BE2C (cell line): ENCODE results near the gene ARL6IP1.
"Not testable (repeated sequence)": the region's sequence is repeated elsewhere in the genome, so short reads cannot be mapped to it uniquely, and the experiment has no call there.

Experiments used
- DNase-seq: peaks from one replicate; pipeline ENCODE4 v3.0.0-alpha.2; 2020
- H3K27me3 ChIP-seq: fragments of 250-450 bp; sonication (Bioruptor Pico); 2 replicates; pipeline ENCODE4 v1.5.1; 2020; ENCODE audit warnings: mild to moderate bottlenecking
- H3K36me3 ChIP-seq: fragments of 250-450 bp; sonication (Bioruptor Pico); 2 replicates; pipeline ENCODE4 v1.5.1; 2020; ENCODE audit warnings: mild to moderate bottlenecking
- H3K4me1 ChIP-seq: fragments of 250-450 bp; sonication (Bioruptor Pico); 2 replicates; pipeline ENCODE4 v1.5.1; 2020
- H3K4me3 ChIP-seq: 2 replicates; pipeline ENCODE4 v1.5.1; 2011; ENCODE audit warnings: low read depth, low read length
- H3K9me3 ChIP-seq: fragments of 250-450 bp; sonication (Bioruptor Pico); 2 replicates; pipeline ENCODE4 v1.5.1; 2020
- TF ChIP-seq, protein P1 (sequence below): IDR thresholded peaks from 2 replicates; pipeline ENCODE4 v1.5.1; 2012; ENCODE audit warnings: mild to moderate bottlenecking, low read depth, low read length

Gene ARL6IP1

DNA sequence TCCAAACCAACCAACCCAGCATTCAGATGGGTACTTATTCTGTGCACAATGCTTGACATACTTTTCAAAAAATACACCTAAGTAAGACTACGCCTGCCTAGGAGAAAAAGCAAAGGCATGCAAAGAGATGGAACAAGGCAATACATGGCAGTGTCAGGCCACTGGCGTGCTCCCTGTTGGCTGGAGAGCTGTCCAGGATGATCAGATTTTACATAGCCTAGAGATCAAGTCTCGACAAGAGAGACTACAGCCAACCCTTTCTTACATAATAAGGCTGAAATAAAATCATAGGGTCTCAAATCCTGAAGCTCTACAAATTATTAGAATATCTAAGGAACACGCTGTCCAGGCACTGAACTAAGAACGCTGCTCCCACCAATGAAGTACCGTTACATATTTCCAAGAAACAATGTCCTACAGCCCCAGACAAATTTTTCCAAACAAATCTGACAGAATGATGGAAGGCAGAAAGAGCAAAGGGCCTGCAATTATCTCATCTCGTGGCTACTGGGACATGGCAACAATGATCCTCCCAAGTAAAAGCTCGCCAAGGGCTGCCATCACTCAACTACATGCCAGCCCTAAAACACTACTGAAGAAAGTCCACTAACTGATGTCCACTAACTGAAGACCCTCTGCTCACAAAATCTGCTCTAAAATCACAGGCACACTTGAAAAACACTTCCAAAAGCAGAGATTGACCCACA lies 16.3 kb downstream of the ARL6IP1 start:
- no peak for DNase-seq
- no peaks in the 10 kb centered on the region for H3K27me3 ChIP-seq
- H3K9me3 ChIP-seq: no peaks in the 10 kb centered on the region
- H3K36me3 ChIP-seq: peaks cover 76% of the 10 kb centered on the region
- peaks cover 8% of the 10 kb centered on the region; the same call in 1 of the 2 replicates for H3K4me1 ChIP-seq
- TF ChIP-seq, protein P1, sequence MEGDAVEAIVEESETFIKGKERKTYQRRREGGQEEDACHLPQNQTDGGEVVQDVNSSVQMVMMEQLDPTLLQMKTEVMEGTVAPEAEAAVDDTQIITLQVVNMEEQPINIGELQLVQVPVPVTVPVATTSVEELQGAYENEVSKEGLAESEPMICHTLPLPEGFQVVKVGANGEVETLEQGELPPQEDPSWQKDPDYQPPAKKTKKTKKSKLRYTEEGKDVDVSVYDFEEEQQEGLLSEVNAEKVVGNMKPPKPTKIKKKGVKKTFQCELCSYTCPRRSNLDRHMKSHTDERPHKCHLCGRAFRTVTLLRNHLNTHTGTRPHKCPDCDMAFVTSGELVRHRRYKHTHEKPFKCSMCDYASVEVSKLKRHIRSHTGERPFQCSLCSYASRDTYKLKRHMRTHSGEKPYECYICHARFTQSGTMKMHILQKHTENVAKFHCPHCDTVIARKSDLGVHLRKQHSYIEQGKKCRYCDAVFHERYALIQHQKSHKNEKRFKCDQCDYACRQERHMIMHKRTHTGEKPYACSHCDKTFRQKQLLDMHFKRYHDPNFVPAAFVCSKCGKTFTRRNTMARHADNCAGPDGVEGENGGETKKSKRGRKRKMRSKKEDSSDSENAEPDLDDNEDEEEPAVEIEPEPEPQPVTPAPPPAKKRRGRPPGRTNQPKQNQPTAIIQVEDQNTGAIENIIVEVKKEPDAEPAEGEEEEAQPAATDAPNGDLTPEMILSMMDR: no peak
- H3K4me3 ChIP-seq: no peak overlapping the region; the same call in 1 of the 2 replicates

DNA sequence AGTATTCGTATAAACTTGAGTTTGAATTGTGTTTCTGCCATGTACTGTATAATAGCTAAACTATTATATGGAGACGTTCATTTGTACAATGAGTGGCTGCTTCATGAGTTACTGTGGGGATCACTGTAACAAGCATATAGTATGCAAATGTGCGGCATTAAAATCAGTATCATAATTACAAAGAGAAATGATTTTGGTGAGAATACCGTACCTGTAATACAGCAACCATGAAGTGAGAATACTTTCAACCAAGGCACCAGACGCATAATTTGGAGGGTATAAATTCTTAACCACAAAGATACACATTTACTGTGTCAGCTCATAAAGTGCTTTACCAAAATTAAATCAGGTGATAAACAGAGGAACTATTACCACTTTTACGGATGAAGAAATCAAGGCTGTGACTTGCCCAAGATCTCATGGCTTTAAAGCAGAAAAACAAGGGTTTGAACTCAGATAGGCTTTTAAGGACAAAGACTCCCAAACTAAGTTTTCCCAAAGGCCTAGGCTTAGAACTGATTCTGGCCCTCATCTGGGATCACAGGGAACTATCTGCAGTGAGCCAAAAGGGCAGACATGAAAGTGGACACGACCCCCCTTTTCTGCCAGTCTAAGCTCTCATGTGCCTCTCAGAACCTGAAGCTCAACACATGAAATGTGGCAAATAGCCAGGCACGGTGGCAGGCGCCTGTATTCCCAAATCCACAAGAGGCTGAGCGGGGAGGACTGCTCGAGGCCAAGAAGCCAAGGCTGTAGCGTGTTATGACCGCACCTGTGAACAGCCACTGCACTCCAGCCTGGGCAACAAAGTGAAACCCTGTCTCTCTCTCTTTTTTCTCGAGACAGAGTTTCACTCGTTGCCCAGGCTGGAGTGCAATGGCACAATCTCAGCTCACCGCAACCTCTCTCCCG lies 17.7 kb downstream of the ARL6IP1 start:
- Histone ChIP-seq H3K4me1 (peaks cover 8% of the 10 kb centered on the region; the same call in 1 of the 2 replicates), H3K36me3 (peaks cover 65% of the 10 kb centered on the region), H3K9me3 (no peaks in the 10 kb centered on the region), H3K4me3 (no peak overlapping the region), H3K27me3 (no peaks in the 10 kb centered on the region)
- no peak for DNase-seq
- TF ChIP-seq, protein P1: no peak

DNA sequence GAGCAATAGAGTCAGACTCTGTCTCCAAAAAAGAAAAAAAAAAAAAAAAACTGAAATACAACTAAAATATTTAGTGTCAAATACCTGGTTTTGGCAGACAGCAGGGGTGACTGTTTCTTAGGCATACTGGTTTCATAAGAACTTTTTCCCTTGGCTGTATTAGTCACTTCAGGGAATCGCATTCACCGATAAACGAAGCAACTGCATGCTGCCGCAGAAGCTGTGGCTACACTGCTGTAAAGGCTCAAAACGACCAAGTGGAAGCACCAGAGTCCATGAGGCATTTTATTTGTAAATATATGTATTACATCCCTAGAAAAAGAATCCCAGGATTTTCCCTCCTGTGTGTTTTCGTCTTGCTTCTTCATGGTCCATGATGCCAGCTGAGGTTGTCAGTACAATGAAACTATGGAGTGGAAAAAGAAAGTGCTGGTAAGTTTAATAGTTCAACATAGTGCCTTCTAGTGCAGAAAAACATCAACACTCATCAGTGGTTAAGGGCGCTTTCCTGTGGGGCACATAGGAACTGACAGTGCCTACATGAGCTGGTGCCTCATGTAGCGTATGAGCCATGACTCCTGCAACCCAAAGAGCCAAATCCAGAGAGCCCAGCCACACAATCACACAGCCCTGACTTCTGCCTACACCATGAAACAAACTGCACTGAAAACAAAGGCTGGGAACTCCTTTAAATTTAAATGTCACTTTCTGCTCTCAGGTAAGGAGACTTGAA lies 18.5 kb downstream of the ARL6IP1 start:
- TF ChIP-seq, protein P1: no peak
- Histone ChIP-seq H3K4me3 (no peak overlapping the region), H3K36me3 (peaks cover 57% of the 10 kb centered on the region), H3K9me3 (no peaks in the 10 kb centered on the region), H3K4me1 (peaks cover 8% of the 10 kb centered on the region; the same call in 1 of the 2 replicates), H3K27me3 (no peaks in the 10 kb centered on the region)
- DNase-seq: no peak

DNA sequence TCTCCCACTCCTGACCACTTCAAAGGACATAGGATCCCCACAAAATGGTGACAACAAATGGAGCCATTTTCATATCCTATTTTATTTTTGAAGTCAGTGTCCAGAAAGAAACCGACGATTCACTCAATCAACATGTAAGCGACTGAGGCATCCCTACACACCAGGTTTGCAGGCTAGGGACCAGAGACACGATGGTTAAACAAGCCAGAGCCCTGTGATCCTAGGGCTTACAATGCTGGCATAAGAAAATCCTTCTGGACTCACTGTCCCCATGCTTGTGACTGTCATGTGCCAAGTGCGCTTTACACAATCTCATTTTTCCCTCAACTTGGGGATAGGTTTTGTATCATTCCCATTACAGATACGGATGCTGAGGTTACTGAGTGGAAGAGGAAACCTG lies 20.1 kb downstream of the ARL6IP1 start:
- DNase-seq, H3K9me3 ChIP-seq, H3K27me3 ChIP-seq, H3K4me3 ChIP-seq, H3K4me1 ChIP-seq: not testable (repeated sequence)
- peaks cover 40% of the 10 kb centered on the region for H3K36me3 ChIP-seq

DNA sequence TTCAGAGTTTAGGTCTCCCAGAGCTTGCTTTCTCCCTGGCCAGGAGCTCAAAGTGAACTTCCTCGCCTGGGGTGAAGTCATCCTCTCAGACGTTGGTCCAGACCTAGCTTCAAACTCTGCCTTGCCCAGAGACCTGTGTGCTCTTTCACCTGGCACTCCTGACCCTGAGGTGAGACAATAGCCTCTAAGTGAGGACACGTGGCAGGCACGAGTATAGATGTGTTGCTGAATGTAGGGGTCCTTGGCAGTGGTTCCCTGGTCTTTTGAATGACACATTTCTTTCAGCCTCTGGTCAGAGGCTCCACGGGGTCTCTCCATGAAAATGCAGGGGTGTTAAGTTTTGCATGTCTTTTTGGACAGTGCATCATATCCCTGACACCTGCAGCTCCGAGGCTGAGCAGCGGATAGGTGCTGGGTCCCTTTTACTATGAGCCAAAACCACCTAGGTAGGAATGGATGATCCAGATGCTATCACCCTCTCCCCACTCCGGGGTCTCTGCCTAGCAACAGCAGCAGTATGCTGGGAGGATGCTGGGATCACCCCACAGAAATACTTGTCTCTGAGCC lies 20.8 kb downstream of the ARL6IP1 start:
- DNase-seq, H3K4me3 ChIP-seq, H3K27me3 ChIP-seq, H3K9me3 ChIP-seq, H3K4me1 ChIP-seq: not testable (repeated sequence)
- peaks cover 33% of the 10 kb centered on the region for H3K36me3 ChIP-seq

DNA sequence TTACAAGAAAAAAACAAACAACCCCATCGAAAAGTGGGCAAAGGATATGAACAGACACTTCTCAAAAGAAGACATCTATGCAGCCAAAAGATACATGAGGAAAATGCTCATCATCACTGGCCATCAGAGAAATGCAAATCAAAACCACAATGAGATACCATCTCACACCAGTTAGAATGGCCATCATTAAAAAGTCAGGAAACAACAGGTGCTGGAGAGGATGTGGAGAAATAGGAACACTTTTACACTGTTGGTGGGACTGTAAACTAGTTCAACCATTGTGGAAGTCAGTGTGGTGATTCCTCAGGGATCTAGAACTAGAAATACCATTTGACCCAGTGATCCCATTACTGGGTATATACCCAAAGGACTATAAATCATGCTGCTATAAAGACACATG lies 23.7 kb downstream of the ARL6IP1 start:
- H3K36me3 ChIP-seq, H3K27me3 ChIP-seq, H3K4me1 ChIP-seq, H3K4me3 ChIP-seq, DNase-seq, H3K9me3 ChIP-seq: not testable (repeated sequence)

DNA sequence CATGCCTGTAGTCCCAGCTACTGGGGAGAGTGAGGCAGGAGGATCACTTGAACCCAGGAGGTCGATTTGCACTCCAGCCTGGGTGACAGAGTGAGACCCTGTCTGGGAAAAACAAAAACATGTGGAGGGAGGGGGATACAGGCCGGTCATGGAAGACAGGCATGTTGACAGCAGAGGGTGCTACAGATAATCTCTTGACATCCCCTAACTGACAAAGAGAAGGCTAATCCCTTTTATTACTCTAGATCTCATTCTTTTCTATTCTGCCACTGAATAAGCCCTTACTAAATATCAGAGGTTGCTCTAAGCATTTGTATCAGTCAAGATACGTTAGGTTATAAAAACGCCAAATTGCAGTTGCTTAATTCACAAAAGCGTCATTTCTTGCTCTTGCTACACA lies 25.0 kb downstream of the ARL6IP1 start:
- H3K9me3 ChIP-seq, H3K27me3 ChIP-seq, H3K4me1 ChIP-seq, H3K4me3 ChIP-seq, DNase-seq, H3K36me3 ChIP-seq: not testable (repeated sequence)

DNA sequence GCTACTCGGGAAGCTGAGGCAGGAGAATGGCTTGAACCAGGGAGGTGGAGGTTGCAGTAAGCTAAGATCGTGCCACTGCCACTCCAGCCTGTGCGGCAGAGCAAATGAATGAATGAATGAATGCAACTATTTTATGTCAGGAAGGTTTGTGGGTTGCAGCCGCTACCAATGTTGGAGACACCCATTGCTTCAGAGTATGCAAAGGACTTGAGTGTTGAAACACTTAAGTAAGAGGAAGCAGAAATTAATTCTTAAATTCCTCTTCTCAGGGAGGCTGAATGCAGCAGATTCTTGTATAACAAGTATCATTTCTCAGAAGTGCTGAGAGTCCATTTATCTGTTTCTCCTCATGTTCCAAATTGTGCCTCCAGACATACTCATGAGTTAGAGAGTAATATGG lies 26.7 kb downstream of the ARL6IP1 start:
- not testable (repeated sequence) for H3K4me3 ChIP-seq

DNA sequence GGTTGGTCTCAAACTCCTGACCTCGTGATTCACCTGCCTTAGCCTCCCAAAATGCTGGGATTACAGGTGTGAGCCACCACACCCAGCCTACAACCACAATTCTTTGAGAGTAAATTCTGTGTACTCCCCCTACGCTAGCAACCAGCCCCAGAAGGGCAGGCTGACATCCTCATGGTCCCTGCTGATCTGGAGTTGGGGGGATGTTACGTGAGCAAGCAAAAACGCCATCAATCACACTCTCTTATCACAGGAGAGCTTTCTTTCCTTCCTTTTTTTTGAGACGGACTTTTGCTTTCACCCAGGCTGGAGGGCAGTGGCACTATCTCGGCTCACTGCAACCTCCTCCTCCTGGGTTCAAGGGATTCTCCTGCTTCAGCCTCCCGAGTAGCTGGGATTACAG lies 29.2 kb downstream of the ARL6IP1 start:
- H3K27me3 ChIP-seq, DNase-seq, H3K4me1 ChIP-seq, H3K9me3 ChIP-seq, H3K4me3 ChIP-seq, H3K36me3 ChIP-seq: not testable (repeated sequence)

More for the DNA sequence above, 26.7 kb downstream of the ARL6IP1 start:
- not testable (repeated sequence) for H3K4me1 ChIP-seq, H3K9me3 ChIP-seq, H3K36me3 ChIP-seq, DNase-seq, H3K27me3 ChIP-seq

DNA sequence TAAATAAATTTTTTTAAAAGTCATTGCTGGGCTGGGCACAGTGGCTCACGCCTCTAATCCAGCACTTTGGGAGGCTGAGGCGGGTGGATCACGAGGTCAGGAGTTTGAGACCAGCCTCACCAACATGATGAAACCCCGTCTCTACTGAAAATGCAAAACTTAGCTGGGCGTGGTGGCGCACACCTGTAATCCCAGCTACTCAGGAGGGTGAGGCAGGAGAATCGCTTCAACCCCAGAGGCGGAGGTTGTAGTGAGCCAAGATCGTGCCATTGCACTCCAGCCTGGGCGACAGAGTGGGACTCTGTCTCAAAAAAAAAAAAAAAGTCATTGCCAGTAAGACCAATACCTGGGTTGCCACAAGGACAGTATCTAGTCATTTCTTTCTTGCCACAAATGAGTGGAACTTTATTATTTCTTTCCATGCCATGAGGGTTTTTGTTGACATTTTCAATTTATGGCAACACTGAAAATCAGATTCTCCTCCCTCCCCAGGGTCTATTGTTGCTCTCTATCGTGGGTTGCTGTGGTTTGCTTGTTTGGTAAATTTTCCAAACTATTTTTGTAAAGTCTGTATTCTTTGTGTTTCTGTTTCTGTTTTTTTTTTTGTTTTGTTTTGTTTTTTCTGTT lies 30.9 kb downstream of the ARL6IP1 start:
- DNase-seq, H3K4me3 ChIP-seq, H3K9me3 ChIP-seq, H3K27me3 ChIP-seq, H3K36me3 ChIP-seq, H3K4me1 ChIP-seq: not testable (repeated sequence)

DNA sequence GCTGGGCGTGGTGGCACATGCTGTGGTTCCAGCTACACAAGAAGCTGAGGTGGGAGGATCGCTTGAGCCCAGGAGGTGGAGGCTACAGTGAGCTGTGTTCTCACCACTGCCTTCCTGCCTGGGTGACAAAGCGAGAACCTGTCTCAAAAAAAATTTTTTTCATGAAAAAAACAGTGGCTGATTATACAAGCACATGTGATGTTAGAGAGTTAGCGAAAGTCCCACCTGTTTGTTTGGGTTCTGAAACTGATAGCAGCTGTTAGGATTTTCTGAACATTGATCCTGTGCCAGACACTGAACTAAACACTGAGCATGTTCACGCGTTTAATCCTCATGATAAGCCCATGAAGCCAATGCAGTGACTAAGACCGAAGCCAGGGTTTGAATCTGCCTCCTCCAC lies 34.1 kb downstream of the ARL6IP1 start:
- H3K9me3 ChIP-seq, H3K4me1 ChIP-seq, H3K36me3 ChIP-seq, DNase-seq, H3K4me3 ChIP-seq, H3K27me3 ChIP-seq: not testable (repeated sequence)
